GM23338 (cell line): ENCODE data around the gene PEX16.

Experiments
- CREB1 ChIP-seq: fragments of 250-450 bp; sonication (Bioruptor Pico); IDR thresholded peaks from 2 replicates; pipeline ENCODE4 v1.5.0; 2020; ENCODE audit warnings: low read depth, mild to moderate bottlenecking, moderate library complexity
- CTCF ChIP-seq, 2 experiments: fragments of 200-600 bp in 1 of 2; sonication (generic) in 1 of 2; conservative IDR thresholded peaks; 2 replicates each; pipeline versions ENCODE4 v1.5.1 to v1.6.1; 2016 to 2017; ENCODE audit warnings: antibody characterized with exemption in 2 of 2, low read depth in 2 of 2, mild to moderate bottlenecking in 2 of 2, moderate library complexity in 1 of 2
- EZH2 ChIP-seq: fragments of 200-600 bp; sonication (generic); IDR thresholded peaks from one replicate; pipeline ENCODE4 v1.8.0; 2017; ENCODE audit warnings: antibody characterized with exemption, mild to moderate bottlenecking, low read depth; ENCODE audit not compliant: unreplicated experiment
- EZH2phosphoT487 ChIP-seq: fragments of 200-600 bp; sonication (generic); IDR thresholded peaks from one replicate; pipeline ENCODE4 v1.8.1; 2018; ENCODE audit warnings: antibody characterized with exemption; ENCODE audit not compliant: unreplicated experiment
- ZNF114 ChIP-seq: fragments of 250-450 bp; sonication (Bioruptor Pico); IDR thresholded peaks from 2 replicates; pipeline ENCODE4 v1.5.0; 2020; ENCODE audit warnings: mild to moderate bottlenecking, moderate library complexity

- TF ChIP-seq EZH2: no peak
- TF ChIP-seq EZH2phosphoT487: no peak
- TF ChIP-seq ZNF114 (CRISPR knock-in tag): no peak
- no peak for TF ChIP-seq CTCF (conservative IDR thresholded peaks at IDR 0.05; ENCODE audit: low read depth in 2 of 2)
- TF ChIP-seq CREB1 (CRISPR knock-in tag): no peak
These were observed 44.1 kb upstream of the PEX16 start for GRCh38 chr11:45961751-45962240.
